GM12878 (cell line): Measurements from ENCODE around the gene IFT81. TPM values are rescaled to one million over a fixed set of nuclear protein-coding genes. Genes with fewer than 3 reads are reported as not detected.

Experiments
- ATAC-seq: fragments of 200-7000 bp; cut with Tn5 transposase; 3 replicates; pipeline ENCODE4 v1.9.1; 2020; ENCODE audit warnings: mild to moderate bottlenecking, moderate library complexity
- BruUV-seq: library from RNA; stranded (reverse); fragments of 400-500 nt; replicated peaks from 2 replicates; lab custom pipeline; 2021; lab: Mats Ljungman, UMichigan
- CTCF ChIA-PET: fragments of 300-600 bp; sonication (Branson Sonifier 250); formaldehyde crosslinking; extraction: SDS; loops from one replicate; lab custom pipeline; 2021; ENCODE audit warnings: inconsistent platforms; lab: Yijun Ruan, JAX
- POLR2A ChIA-PET: fragments of 350-600 bp; formaldehyde crosslinking; extraction: SDS; loops from one replicate; lab custom pipeline; 2021; ENCODE audit warnings: inconsistent platforms; lab: Charles Lee
- RAD21 ChIA-PET: fragments of 300-600 bp; sonication (Branson Sonifier 250); formaldehyde crosslinking; loops from one replicate; lab custom pipeline; 2023; ENCODE audit warnings: antibody characterized with exemption; ENCODE audit not compliant: unreplicated experiment; lab: Charles Lee
- SMC1A ChIA-PET: fragments of 300-600 bp; sonication (Branson Sonifier 250); formaldehyde crosslinking; loops from one replicate; lab custom pipeline; 2023; ENCODE audit not compliant: unreplicated experiment, uncharacterized antibody; lab: Charles Lee
- DNase-seq: peaks from one replicate; pipeline ENCODE4 v3.0.0-alpha.2; 2011; ENCODE audit warnings: low read depth, low spot score
- FAIRE-seq: peaks from 3 replicates; lab custom pipeline; 2011; peaks lifted over from hg19 to GRCh38; lab: Jason Lieb, UNC
- H2AFZ ChIP-seq: 2 replicates; pipeline ENCODE4 v1.6.0; 2011; ENCODE audit warnings: low read depth, low read length, control low read depth; ENCODE audit not compliant: control insufficient read depth
- H3K27ac ChIP-seq: 2 replicates; pipeline ENCODE4 v1.5.1; 2011; ENCODE audit warnings: control low read depth; ENCODE audit not compliant: control insufficient read depth, insufficient read depth
- H3K27me3 ChIP-seq, 2 experiments: replicated peaks in 1 of 2; 2 replicates each; pipeline versions ENCODE4 v1.6.0 to v1.6.1; 2011; ENCODE audit warnings: low read length in 1 of 2; ENCODE audit not compliant: control insufficient read depth in 2 of 2, insufficient read depth in 2 of 2
- H3K36me3 ChIP-seq, 2 experiments: 2 replicates each; pipeline ENCODE4 v1.5.1; 2011; ENCODE audit warnings: low read length in 1 of 2; ENCODE audit not compliant: control insufficient read depth in 2 of 2, insufficient read depth in 2 of 2
- H3K4me1 ChIP-seq: 2 replicates; pipeline ENCODE4 v1.6.1; 2011; ENCODE audit warnings: mild to moderate bottlenecking, low read length, moderate library complexity, mixed read lengths; ENCODE audit not compliant: control insufficient read depth, insufficient read depth
- H3K4me2 ChIP-seq: 2 replicates; pipeline ENCODE4 v1.6.0; 2011; ENCODE audit warnings: control low read depth; ENCODE audit not compliant: control insufficient read depth, insufficient read depth
- H3K4me3 ChIP-seq: fragments of 200-600 bp; sonication (generic); 2 replicates; pipeline ENCODE4 v1.5.1; 2016
- H3K79me2 ChIP-seq: 2 replicates; pipeline ENCODE4 v1.6.0; 2011; ENCODE audit warnings: low read length; ENCODE audit not compliant: control insufficient read depth, insufficient read depth
- H3K9ac ChIP-seq: 2 replicates; pipeline ENCODE4 v1.8.0; 2011; ENCODE audit warnings: low read length, control low read depth, mixed read lengths; ENCODE audit not compliant: control insufficient read depth, insufficient read depth
- H3K9me3 ChIP-seq: replicated peaks from 3 replicates; pipeline ENCODE4 v1.5.1; 2011; ENCODE audit warnings: mild to moderate bottlenecking, low read length; ENCODE audit not compliant: control insufficient read depth, insufficient read depth
- H4K20me1 ChIP-seq: 2 replicates; pipeline ENCODE4 v1.6.0; 2011; ENCODE audit not compliant: control insufficient read depth, insufficient read depth
- BRCA1 ChIP-seq: IDR thresholded peaks from 2 replicates; pipeline ENCODE4 v1.6.1; 2011; ENCODE audit warnings: low read depth, low read length, improper control_type of control experiment
- MXI1 ChIP-seq: fragments of 150-350 bp; IDR thresholded peaks from 2 replicates; pipeline ENCODE4 v1.6.1; 2011; ENCODE audit warnings: low read depth, mild to moderate bottlenecking, inconsistent platforms, low read length, improper control_type of control experiment
- NR2C2 ChIP-seq: IDR thresholded peaks from 2 replicates; pipeline ENCODE4 v1.6.1; 2011; ENCODE audit warnings: borderline replicate concordance, low read depth; ENCODE audit not compliant: control insufficient read depth, insufficient read length
- RB1 ChIP-seq: fragments of 450-650 bp; formaldehyde crosslinking; IDR thresholded peaks from 2 replicates; pipeline ENCODE4 v1.6.1; 2017; ENCODE audit warnings: mild to moderate bottlenecking, borderline replicate concordance
- TARDBP ChIP-seq: IDR thresholded peaks from 2 replicates; pipeline ENCODE4 v1.6.1; 2016; ENCODE audit warnings: borderline replicate concordance
- ZNF217 ChIP-seq: fragments of 450-650 bp; IDR thresholded peaks from 2 replicates; pipeline ENCODE4 v1.6.1; 2017; ENCODE audit warnings: antibody characterized with exemption, mild to moderate bottlenecking
- WGBS: methylation state at CpG from one replicate; pipeline ENCODE4 v1.1.6; 2016; ENCODE audit warnings: low lambda C conversion rate; ENCODE audit not compliant: insufficient replicate concordance, insufficient coverage; ENCODE audit errors: missing lambda C conversion rate; 5-methylcytosine and 5-hydroxymethylcytosine counted together
- in situ Hi-C: fragments of 300-500 bp; cut with MboI; formaldehyde crosslinking; loops from 9 replicates; pipeline ENCODE4 v1.14.3; 2018; ENCODE audit warnings: mixed read lengths
- intact Hi-C: fragments of 100-400 bp; cut with micrococcal nuclease; formaldehyde crosslinking; loops from one replicate; pipeline ENCODE4 v1.14.2; 2022; ENCODE audit not compliant: unreplicated experiment
- polyA plus RNA-seq, 11 experiments: library from polyadenylated mRNA; depleted of rRNA in 4 of 11; unstranded in 6 of 11; stranded (reverse) in 5 of 11; fragments of >200 nt; fragmentation: Nextera tagmentation in 4 of 11; fragmentation: Illumina TruSeq in 1 of 11; extraction: Ambion mirVana in 4 of 11; extraction: Trizol in 1 of 11; gene quantifications; 1 replicate in 1 of 11; 2 replicates in 10 of 11; pipeline versions ENCODE4 v1.2.1 to v1.2.3, GENCODE V29; 2011 to 2016; ENCODE audit warnings: inconsistent platforms in 2 of 11, missing spikeins in 2 of 11, low read depth in 1 of 11
- total RNA-seq, 4 experiments: library from RNA; depleted of rRNA in 3 of 4; stranded (reverse); fragments of >200 nt in 3 of 4; fragmentation: Illumina TruSeq in 1 of 4; extraction: Trizol in 1 of 4; gene quantifications; 2 replicates each; pipeline versions ENCODE4 v1.2.1 to v1.2.3, GENCODE V29; 2013 to 2021

Gene IFT81
- total and polyA plus RNA-seq, 10 of the 15 experiments (the other 5 are each of a cell fraction or from before 2014, with no cell fraction given): 4.1 to 9.9 (median 5.6) TPM

GRCh38 chr12:110108309-110109036 is 15.7 kb upstream of the IFT81 start:
- H3K4me2 ChIP-seq: no peak overlapping the region
- RAD21 ChIA-PET: no interaction called here
- no peaks in the 10 kb centered on the region; the same call in 1 of the 3 replicates for H3K9me3 ChIP-seq
- ATAC-seq (no peak), DNase-seq (no peak), FAIRE-seq (no peak)
- CTCF ChIA-PET: no interaction called here
- no TSS peak for BruUV-seq
- no peak overlapping the region for H3K4me3 ChIP-seq
- TF ChIP-seq MXI1 (no peak), TARDBP (no peak), ZNF217 (no peak), RB1 (no peak), BRCA1 (no peak), NR2C2 (no peak)
- 84% methylated on average over 8 of the region's 8 CpGs for WGBS
- SMC1A ChIA-PET: no interaction called here
- intact Hi-C loops (no loop called here), in situ Hi-C loops (loop anchor here (5.0 kb wide), 1 partner anchor 504 kb away; the partner anchor contains the start of gene TCTN1)
- H3K4me1 ChIP-seq: peaks cover 4% of the 10 kb centered on the region; the same call in 1 of the 2 replicates
- no peaks in the 10 kb centered on the region for H3K27me3 ChIP-seq
- no peaks in the 10 kb centered on the region for H3K79me2 ChIP-seq
- no peak overlapping the region for H2AFZ ChIP-seq
- POLR2A ChIA-PET: no interaction called here
- no peak overlapping the region for H3K27ac ChIP-seq
- no peaks in the 10 kb centered on the region; the same call in 1 of the 2 replicates for H4K20me1 ChIP-seq
- H3K9ac ChIP-seq: no peak overlapping the region
- no peaks in the 10 kb centered on the region; a peak in 1 of 4 replicates for H3K36me3 ChIP-seq
